ENCODE results near the gene CCNYL1.
A peak's percentile ranks its signal among the peaks of the same experiment; 100 is the strongest.
"Not testable (repeated sequence)": the region's sequence is repeated elsewhere in the genome, so short reads cannot be mapped to it uniquely, and the experiment has no call there.

CCNYL1 gene

GRCh38 chr2:207695293-207695692 is 16.1 kb upstream of the CCNYL1 start:
- Histone ChIP-seq H3K4me3 (no peak overlapping the region), H3K27ac (no peak overlapping the region)

- H3K27ac ChIP-seq, H3K4me3 ChIP-seq: not testable (repeated sequence)
These were observed 14.5 kb upstream of the CCNYL1 start for GRCh38 chr2:207696911-207697310.

DNA sequence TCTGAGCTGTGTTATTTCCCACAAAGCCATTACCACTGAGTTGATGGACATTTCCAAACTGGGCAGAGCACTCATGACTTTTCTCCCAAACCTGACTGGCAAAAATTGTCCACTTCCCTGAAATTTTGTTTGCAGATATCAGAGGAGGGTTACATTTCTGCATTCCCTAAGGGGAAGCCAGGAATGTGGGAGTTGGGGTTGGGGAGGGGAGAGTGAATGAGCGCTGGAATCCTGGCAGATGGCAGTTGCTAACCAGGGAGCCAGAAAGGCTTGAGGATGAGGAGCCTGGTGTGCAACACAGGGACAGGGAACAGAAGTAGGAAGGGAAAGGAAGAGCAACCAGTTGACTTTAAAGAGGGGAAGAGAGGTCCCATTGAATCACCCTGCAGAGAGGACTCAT is 14.0 kb upstream of the CCNYL1 start:
- H3K4me3 ChIP-seq: no peak overlapping the region
- no peak overlapping the region for H3K27ac ChIP-seq

- H3K27ac ChIP-seq: no peak overlapping the region
These were observed 13.1 kb upstream of the CCNYL1 start for GRCh38 chr2:207698301-207698700.

GRCh38 chr2:207704078-207704477 is 7.4 kb upstream of the CCNYL1 start:
- Histone ChIP-seq H3K4me3 (no peak overlapping the region), H3K27ac (no peak overlapping the region)

More at GRCh38 chr2:207698301-207698700, 13.1 kb upstream of the CCNYL1 start:
- H3K4me3 ChIP-seq: no peak overlapping the region

GRCh38 chr2:207704671-207705070 is 6.8 kb upstream of the CCNYL1 start:
- H3K27ac ChIP-seq: no peak overlapping the region
- no peak overlapping the region for H3K4me3 ChIP-seq

- Histone ChIP-seq H3K4me3 (no peak overlapping the region), H3K27ac (peak overlapping the region in 1 of 21 experiments; percentile 1)
These were observed 4.2 kb upstream of the CCNYL1 start for GRCh38 chr2:207706936-207707860.

- peak overlapping the region in 20 of 21 experiments; percentile 48 to 93 (median 88) for H3K27ac ChIP-seq
- peak overlapping the region; percentile 70 to 94 (median 91) for H3K4me3 ChIP-seq
These were observed 500 bp downstream of the CCNYL1 start for GRCh38 chr2:207711750-207712530.

DNA sequence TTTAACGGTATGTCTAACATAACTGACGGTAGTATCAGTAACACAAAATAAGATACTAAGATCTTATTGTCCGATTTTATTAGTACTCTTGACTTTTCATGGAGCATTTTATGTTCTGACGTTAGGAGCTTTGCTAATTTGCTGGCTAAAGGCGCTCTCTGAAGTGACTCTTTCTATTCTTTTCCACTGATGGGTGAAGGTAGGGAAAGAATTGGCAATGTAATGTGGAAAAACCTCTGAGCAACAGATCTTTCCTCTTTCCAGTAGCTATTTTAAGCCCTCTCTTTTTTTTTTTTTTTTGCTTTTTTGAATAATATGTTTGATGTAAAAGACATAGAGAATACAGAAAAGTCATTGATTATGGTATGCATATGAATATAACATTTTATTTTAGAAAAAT is 4.6 kb downstream of the CCNYL1 start:
- H3K27ac ChIP-seq: no peak overlapping the region
- no peak overlapping the region for H3K4me3 ChIP-seq

GRCh38 chr2:207718521-207718920 is 7.1 kb downstream of the CCNYL1 start:
- Histone ChIP-seq H3K4me3 (no peak overlapping the region), H3K27ac (no peak overlapping the region)

DNA sequence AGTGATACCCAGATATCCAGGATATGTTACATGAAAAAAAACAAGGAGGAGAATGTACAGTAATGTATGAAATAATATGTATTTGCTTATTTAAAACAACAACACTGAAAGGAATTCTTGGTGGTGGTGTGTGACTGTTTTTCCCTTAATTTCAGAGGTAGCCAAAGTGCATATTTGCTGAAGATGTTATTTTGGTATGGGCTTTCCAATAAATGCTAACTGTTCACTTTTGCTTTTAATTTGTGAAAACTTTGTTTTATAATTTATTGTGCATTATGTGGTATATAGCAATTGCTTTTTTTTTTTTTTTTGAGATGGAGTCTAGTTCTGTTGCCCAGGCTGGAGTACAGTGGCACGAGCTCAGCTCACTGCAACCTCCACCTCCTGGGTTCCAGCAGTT is 7.6 kb downstream of the CCNYL1 start:
- H3K27ac ChIP-seq: no peak overlapping the region
- H3K4me3 ChIP-seq: no peak overlapping the region

DNA sequence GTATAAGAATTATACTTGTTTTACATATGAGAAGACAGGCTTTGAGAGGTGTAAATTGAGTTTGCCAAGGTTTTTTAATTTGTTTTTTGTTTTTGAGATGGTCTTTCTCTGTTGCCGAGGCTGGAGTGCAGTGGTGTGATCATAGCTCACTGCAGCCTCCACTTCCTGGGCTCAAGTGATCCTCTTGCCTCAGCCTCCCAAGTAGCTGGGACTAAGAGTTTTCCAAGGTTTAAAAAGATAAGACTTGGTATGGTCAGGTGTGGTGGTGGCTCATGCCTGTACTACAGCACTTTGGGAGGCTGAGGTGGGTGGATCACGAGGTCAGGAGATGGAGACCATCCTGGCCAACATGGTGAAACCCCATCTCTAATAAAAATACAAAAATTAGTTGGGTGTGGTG is 8.2 kb downstream of the CCNYL1 start:
- not testable (repeated sequence) for H3K4me3 ChIP-seq, H3K27ac ChIP-seq

GRCh38 chr2:207720517-207721187 is 9.2 kb downstream of the CCNYL1 start:
- Histone ChIP-seq H3K4me3 (no peak overlapping the region), H3K27ac (no peak overlapping the region)

DNA sequence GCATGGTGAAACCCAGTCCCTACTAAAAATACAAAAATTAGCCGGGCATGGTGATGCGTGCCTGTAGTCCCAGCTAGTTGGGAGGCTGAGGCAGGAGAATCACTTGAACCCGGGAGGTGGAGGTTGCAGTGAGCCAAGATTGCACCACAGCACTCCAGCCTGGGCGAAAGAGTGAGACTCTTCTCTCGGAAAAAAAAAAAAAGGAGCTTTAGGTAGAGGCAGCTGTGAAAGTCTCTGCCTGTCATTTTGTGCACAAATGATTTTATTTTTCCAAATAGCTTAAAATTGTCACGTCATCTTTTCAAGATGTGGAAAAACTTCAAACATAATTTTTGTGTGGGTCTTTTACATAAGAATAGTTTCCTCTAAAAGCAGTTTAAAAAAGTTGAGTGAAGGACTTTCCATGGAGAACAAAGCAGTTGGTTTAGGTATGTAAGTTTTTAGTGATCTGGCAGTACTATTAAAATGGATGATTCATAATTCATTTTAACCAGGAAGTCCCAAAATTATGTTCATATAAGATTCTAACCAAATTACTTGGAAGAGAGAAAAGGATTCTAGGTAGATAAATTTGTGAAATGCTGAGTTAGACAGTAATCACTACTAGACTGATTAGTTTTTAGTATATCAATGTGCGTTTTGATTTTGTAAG is 11.5 kb downstream of the CCNYL1 start:
- H3K4me3 ChIP-seq: no peak overlapping the region
- no peak overlapping the region for H3K27ac ChIP-seq

- not testable (repeated sequence) for H3K27ac ChIP-seq, H3K4me3 ChIP-seq
These were observed 12.0 kb downstream of the CCNYL1 start for GRCh38 chr2:207723425-207723787.

- H3K27ac ChIP-seq: no peak overlapping the region
- no peak overlapping the region for H3K4me3 ChIP-seq
These were observed 12.7 kb downstream of the CCNYL1 start for GRCh38 chr2:207724113-207724512.

DNA sequence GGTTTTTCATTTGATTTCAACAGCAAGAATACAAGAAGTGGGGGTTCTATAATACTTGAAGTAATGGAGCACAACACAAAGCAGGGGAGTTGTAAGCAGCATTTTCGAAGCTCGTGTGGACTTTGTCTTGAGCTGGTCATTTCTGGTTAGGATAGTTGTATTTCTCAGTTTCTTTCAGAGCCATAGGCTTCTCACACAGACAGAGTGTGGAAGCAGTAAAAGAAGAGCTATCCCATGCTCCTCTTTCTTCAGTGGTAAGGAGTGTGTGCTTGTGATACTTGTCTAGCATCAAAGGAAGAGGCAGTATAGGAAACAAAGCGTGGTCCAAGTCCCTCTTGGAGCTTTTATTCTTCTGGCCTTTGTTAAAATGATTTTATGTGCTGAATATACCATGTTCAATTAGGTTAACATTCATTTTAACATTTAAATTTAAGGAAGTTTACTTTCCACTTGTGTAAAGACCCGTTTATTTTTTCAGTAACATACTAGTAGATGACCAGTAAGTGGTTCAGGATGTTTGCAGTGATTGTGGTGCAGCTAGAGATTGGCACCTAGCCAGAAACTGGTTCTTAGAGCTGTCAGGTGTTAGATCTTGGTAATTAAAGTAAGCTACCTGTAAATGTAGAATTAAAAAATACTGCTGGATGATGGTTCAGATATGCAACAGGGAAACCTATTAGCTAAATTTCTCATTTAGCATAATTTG is 14.6 kb downstream of the CCNYL1 start:
- Histone ChIP-seq H3K4me3 (no peak overlapping the region), H3K27ac (no peak overlapping the region)

DNA sequence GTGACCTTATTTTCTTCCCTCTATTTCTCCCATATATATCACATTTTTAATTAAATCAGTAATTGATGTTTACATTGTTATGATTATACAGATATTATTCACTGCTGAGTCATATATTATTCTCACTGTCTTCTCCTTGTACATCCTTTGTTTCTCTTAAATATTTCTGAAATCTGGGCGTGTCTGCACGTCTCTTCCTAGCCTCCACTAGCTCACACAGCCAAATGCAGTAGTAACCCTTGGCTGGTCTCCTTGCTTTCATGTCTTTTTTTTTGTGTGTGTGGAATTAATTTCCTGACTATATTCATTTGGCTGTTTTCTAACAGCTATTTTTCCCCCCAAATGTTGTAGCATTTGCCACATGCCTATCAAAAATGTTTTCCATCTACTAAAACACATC is 15.8 kb downstream of the CCNYL1 start:
- H3K4me3 ChIP-seq: no peak overlapping the region

GRCh38 chr2:207729465-207729998 is 18.1 kb downstream of the CCNYL1 start:
- Histone ChIP-seq H3K4me3 (no peak overlapping the region), H3K27ac (no peak overlapping the region)

More for the DNA sequence above, 15.8 kb downstream of the CCNYL1 start:
- peak overlapping the region in 1 of 21 experiments; percentile 23 for H3K27ac ChIP-seq
